ENCODE measurements around the gene THBS3. TPM values are rescaled to one million over a fixed set of nuclear protein-coding genes. Genes with fewer than 3 reads are reported as not detected.

The THBS3 gene
- total and polyA plus RNA-seq, 2 of the 13 experiments (the other 11 are each of a cell fraction or from before 2014, with no cell fraction given): 0.86 to 3.6 TPM

- H2AFZ ChIP-seq (ENCODE audit: low read length): no peak overlapping the region
- BruUV-seq (replicated peaks): no TSS peak
- TF ChIP-seq ZNF788 (CRISPR knock-in tag; IDR thresholded peaks at IDR 0.05; ENCODE audit: borderline replicate concordance) (peak; percentile 16; the same call in 1 of the 2 replicates), POGZ (CRISPR knock-in tag; IDR thresholded peaks at IDR 0.05) (peak; percentile 36; the same call in 1 of the 2 replicates), PLSCR1 (CRISPR knock-in tag; IDR thresholded peaks at IDR 0.05; ENCODE audit: borderline replicate concordance) (no peak), YY1 (IDR thresholded peaks at IDR 0.05; ENCODE audit: insufficient read depth, insufficient replicate concordance, low read depth, low read length) (peak; percentile 5), KDM5B (CRISPR knock-in tag; IDR thresholded peaks at IDR 0.05; ENCODE audit: borderline replicate concordance) (0 out of 2 replicates have a peak, but pooled peaks have one; percentile 8), HNRNPL (IDR thresholded peaks at IDR 0.05; ENCODE audit: low read depth, low read length) (peak; percentile 91), MYC (CRISPR knock-in tag; IDR thresholded peaks at IDR 0.05; ENCODE audit: borderline replicate concordance) (no peak), ZNF710 (CRISPR knock-in tag; IDR thresholded peaks at IDR 0.05; ENCODE audit: borderline replicate concordance) (0 out of 2 replicates have a peak, but pooled peaks have one; percentile 33), ZFP36L2 (CRISPR knock-in tag; IDR thresholded peaks at IDR 0.05) (no peak), ZNF558 (CRISPR knock-in tag; IDR thresholded peaks at IDR 0.05; ENCODE audit: borderline replicate concordance) (0 out of 2 replicates have a peak, but pooled peaks have one; percentile 15), HIVEP1 (CRISPR knock-in tag; IDR thresholded peaks at IDR 0.05) (peak; percentile 57; the same call in 1 of the 2 replicates)
- TF ChIP-seq, protein P1, sequence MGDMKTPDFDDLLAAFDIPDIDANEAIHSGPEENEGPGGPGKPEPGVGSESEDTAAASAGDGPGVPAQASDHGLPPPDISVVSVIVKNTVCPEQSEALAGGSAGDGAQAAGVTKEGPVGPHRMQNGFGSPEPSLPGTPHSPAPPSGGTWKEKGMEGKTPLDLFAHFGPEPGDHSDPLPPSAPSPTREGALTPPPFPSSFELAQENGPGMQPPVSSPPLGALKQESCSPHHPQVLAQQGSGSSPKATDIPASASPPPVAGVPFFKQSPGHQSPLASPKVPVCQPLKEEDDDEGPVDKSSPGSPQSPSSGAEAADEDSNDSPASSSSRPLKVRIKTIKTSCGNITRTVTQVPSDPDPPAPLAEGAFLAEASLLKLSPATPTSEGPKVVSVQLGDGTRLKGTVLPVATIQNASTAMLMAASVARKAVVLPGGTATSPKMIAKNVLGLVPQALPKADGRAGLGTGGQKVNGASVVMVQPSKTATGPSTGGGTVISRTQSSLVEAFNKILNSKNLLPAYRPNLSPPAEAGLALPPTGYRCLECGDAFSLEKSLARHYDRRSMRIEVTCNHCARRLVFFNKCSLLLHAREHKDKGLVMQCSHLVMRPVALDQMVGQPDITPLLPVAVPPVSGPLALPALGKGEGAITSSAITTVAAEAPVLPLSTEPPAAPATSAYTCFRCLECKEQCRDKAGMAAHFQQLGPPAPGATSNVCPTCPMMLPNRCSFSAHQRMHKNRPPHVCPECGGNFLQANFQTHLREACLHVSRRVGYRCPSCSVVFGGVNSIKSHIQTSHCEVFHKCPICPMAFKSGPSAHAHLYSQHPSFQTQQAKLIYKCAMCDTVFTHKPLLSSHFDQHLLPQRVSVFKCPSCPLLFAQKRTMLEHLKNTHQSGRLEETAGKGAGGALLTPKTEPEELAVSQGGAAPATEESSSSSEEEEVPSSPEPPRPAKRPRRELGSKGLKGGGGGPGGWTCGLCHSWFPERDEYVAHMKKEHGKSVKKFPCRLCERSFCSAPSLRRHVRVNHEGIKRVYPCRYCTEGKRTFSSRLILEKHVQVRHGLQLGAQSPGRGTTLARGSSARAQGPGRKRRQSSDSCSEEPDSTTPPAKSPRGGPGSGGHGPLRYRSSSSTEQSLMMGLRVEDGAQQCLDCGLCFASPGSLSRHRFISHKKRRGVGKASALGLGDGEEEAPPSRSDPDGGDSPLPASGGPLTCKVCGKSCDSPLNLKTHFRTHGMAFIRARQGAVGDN (CRISPR knock-in tag; IDR thresholded peaks at IDR 0.05): peak; percentile 49
- TF ChIP-seq, protein P2, sequence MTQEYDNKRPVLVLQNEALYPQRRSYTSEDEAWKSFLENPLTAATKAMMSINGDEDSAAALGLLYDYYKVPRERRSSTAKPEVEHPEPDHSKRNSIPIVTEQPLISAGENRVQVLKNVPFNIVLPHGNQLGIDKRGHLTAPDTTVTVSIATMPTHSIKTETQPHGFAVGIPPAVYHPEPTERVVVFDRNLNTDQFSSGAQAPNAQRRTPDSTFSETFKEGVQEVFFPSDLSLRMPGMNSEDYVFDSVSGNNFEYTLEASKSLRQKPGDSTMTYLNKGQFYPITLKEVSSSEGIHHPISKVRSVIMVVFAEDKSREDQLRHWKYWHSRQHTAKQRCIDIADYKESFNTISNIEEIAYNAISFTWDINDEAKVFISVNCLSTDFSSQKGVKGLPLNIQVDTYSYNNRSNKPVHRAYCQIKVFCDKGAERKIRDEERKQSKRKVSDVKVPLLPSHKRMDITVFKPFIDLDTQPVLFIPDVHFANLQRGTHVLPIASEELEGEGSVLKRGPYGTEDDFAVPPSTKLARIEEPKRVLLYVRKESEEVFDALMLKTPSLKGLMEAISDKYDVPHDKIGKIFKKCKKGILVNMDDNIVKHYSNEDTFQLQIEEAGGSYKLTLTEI (CRISPR knock-in tag; conservative IDR thresholded peaks at IDR 0.05): no peak
Observed at GRCh38 chr1:155254714-155255242, 47.1 kb upstream of the THBS3 start.

More at GRCh38 chr1:155254714-155255242, 47.1 kb upstream of the THBS3 start:
- ChIA-PET POLR2A (interaction anchor here (1.0 to 1.3 kb wide), 6 partner anchors 18 to 309 kb away, joined by 3 to 12 read pairs (median 4); partner anchors contain the start of genes CLK2, FDPS and PKLR), CTCF (ENCODE audit: low intra/inter-chr PET ratio, low total read pairs) (interaction anchor here (0.9 kb wide), 1 partner anchor 53 kb away, joined by 3 read pairs; no protein-coding TSS in a partner anchor)
- no peaks in the 10 kb centered on the region for H4K20me1 ChIP-seq (ENCODE audit: insufficient read depth, low read length)
- no peaks in the 10 kb centered on the region for H3K9me3 ChIP-seq (ENCODE audit: low read length)
- WGBS (ENCODE audit: low lambda C conversion rate): 1% methylated on average over 14 of the region's 35 CpGs
- DNase-seq (ENCODE audit: low spot score) (no peak), ATAC-seq (peak; percentile 16), FAIRE-seq (no peak)
- H3K36me3 ChIP-seq (replicated peaks in 1 of 2; ENCODE audit: control insufficient read depth in 1 of 2, insufficient read depth in 2 of 2, low read length in 2 of 2): peaks cover 3 to 6% of the 10 kb centered on the region in 2 experiments; a peak in 2 of 5 replicates
- H3K9ac ChIP-seq (ENCODE audit: insufficient read depth, low read depth, low read length): peak overlapping the region; percentile 72
- peak overlapping the region; percentile 61 to 83 (median 72) for H3K4me3 ChIP-seq (replicated peaks in 1 of 3; ENCODE audit: insufficient read depth in 1 of 3, low read depth in 2 of 3, low read length in 3 of 3)
- H3K4me2 ChIP-seq (ENCODE audit: low read depth, low read length): peak overlapping the region; percentile 99
- peak overlapping the region; percentile 47 for H3K27ac ChIP-seq (ENCODE audit: extremely low read length, insufficient read depth, low read length)
- no peaks in the 10 kb centered on the region for H3K27me3 ChIP-seq (ENCODE audit: control insufficient read depth in 1 of 2, insufficient read depth in 2 of 2, low read length in 2 of 2)
- peaks cover 45% of the 10 kb centered on the region for H3K4me1 ChIP-seq (ENCODE audit: insufficient read depth, low read length)
- intact Hi-C loops (cut with micrococcal nuclease; ENCODE audit: unreplicated experiment): loop anchor here (1.0 kb wide), 1 partner anchor 54 kb away; the partner anchor contains the start of gene FDPS
- in situ Hi-C loops (cut with HindIII; ENCODE audit: extremely low pct_ligation_motif_present, low pct_unique_long_range_greater_than_20kb): loop anchor here (10.0 kb wide), 1 partner anchor 50 kb away; the partner anchor contains the start of genes FDPS and PKLR
- H3K79me2 ChIP-seq (ENCODE audit: insufficient read depth, low read length): peaks cover 8% of the 10 kb centered on the region
